ENCODE data around the gene ZNF213. TPM values are rescaled to one million over a fixed set of nuclear protein-coding genes. Genes with fewer than 3 reads are reported as not detected.

The ZNF213 gene
- polyA plus RNA-seq, 1 donor (not counting 4 experiments of a cell fraction or from before 2014, with no cell fraction given) = 0.51 TPM

DNA sequence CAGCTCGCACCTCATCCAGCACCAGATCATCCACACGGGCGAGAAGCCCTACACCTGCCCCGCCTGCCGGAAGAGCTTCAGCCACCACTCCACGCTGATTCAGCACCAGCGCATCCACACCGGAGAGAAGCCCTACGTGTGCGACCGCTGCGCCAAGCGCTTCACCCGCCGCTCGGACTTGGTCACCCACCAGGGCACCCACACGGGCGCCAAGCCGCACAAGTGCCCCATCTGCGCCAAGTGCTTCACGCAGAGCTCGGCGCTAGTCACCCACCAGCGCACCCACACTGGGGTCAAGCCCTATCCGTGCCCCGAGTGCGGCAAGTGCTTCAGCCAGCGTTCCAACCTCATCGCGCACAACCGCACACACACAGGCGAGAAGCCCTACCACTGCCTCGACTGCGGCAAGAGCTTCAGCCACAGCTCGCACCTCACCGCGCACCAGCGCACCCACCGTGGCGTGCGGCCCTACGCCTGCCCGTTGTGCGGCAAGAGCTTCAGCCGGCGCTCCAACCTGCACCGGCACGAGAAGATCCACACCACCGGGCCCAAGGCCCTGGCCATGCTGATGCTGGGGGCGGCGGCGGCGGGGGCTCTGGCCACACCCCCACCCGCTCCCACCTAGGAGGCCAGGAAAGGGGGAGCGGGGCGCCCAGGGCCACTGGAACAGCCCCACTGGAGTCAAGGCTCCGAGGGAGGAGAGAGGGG is 15.0 kb upstream of the ZNF213 start:
- no peak for DNase-seq (ENCODE audit: low read depth, low spot score)
- no peak overlapping the region for H3K4me3 ChIP-seq (ENCODE audit: control insufficient read depth in 2 of 3, extremely low read depth in 1 of 3, insufficient read depth in 2 of 3, low read depth in 1 of 3, low read length in 3 of 3)
- no peak for TF ChIP-seq EZH2 (IDR thresholded peaks at IDR 0.05; ENCODE audit: low read length)
- TF ChIP-seq, protein P1, sequence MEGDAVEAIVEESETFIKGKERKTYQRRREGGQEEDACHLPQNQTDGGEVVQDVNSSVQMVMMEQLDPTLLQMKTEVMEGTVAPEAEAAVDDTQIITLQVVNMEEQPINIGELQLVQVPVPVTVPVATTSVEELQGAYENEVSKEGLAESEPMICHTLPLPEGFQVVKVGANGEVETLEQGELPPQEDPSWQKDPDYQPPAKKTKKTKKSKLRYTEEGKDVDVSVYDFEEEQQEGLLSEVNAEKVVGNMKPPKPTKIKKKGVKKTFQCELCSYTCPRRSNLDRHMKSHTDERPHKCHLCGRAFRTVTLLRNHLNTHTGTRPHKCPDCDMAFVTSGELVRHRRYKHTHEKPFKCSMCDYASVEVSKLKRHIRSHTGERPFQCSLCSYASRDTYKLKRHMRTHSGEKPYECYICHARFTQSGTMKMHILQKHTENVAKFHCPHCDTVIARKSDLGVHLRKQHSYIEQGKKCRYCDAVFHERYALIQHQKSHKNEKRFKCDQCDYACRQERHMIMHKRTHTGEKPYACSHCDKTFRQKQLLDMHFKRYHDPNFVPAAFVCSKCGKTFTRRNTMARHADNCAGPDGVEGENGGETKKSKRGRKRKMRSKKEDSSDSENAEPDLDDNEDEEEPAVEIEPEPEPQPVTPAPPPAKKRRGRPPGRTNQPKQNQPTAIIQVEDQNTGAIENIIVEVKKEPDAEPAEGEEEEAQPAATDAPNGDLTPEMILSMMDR (optimal IDR thresholded peaks at IDR 0.05 in 1 of 3, IDR thresholded peaks at IDR 0.05 in 1 of 3, conservative IDR thresholded peaks at IDR 0.05 in 1 of 3; ENCODE audit: extremely low read depth in 1 of 3, insufficient read depth in 2 of 3, low read length in 3 of 3) = no peak
- peaks cover 0 to 23% of the 10 kb centered on the region in 2 experiments for H3K36me3 ChIP-seq (ENCODE audit: control insufficient read depth in 2 of 2, extremely low read depth in 1 of 2, insufficient read depth in 2 of 2, low read length in 2 of 2)
- no peaks in the 10 kb centered on the region for H3K27me3 ChIP-seq (ENCODE audit: control insufficient read depth, extremely low read depth, insufficient read depth, low read length)
- no peaks in the 10 kb centered on the region for H4K20me1 ChIP-seq (ENCODE audit: control insufficient read depth, extremely low read depth, insufficient read depth, low read length)
- no peak overlapping the region for H3K27ac ChIP-seq (ENCODE audit: control insufficient read depth, insufficient read depth, low read length)
- dilution Hi-C loops (cut with MboI; ENCODE audit: extremely low pct_ligation_motif_present, low sequenced_read_pairs) = no loop called here
- H2AFZ ChIP-seq (ENCODE audit: control insufficient read depth, low read length) = no peak overlapping the region
- H3K9ac ChIP-seq (ENCODE audit: control insufficient read depth, extremely low read depth, insufficient read depth, low read length) = no peak overlapping the region
- H3K9me3 ChIP-seq (ENCODE audit: control insufficient read depth, low read depth, low read length) = no peaks in the 10 kb centered on the region
- no peaks in the 10 kb centered on the region for H3K9me1 ChIP-seq (ENCODE audit: control insufficient read depth, extremely low read depth, insufficient read depth, low read length)
- no peak for FAIRE-seq
- no peak overlapping the region for H3K4me2 ChIP-seq (ENCODE audit: control insufficient read depth, extremely low read depth, insufficient read depth, low read depth, low read length)
- peaks cover 11% of the 10 kb centered on the region for H3K4me1 ChIP-seq (ENCODE audit: control insufficient read depth, extremely low read depth, insufficient read depth, low read length)
- no peaks in the 10 kb centered on the region for H3K79me2 ChIP-seq (ENCODE audit: control insufficient read depth, insufficient read depth, low read length)

- H3K79me2 ChIP-seq (ENCODE audit: control insufficient read depth, insufficient read depth, low read length) = no peaks in the 10 kb centered on the region
- no peak overlapping the region for H3K9ac ChIP-seq (ENCODE audit: control insufficient read depth, extremely low read depth, insufficient read depth, low read length)
- H3K27me3 ChIP-seq (ENCODE audit: control insufficient read depth, extremely low read depth, insufficient read depth, low read length) = no peaks in the 10 kb centered on the region
- H3K9me1 ChIP-seq (ENCODE audit: control insufficient read depth, extremely low read depth, insufficient read depth, low read length) = no peaks in the 10 kb centered on the region
- H2AFZ ChIP-seq (ENCODE audit: control insufficient read depth, low read length) = no peak overlapping the region
- DNase-seq (ENCODE audit: low read depth, low spot score) = no peak
- no peak for FAIRE-seq
- dilution Hi-C loops (cut with MboI; ENCODE audit: extremely low pct_ligation_motif_present, low sequenced_read_pairs) = no loop called here
- no peak overlapping the region for H3K4me3 ChIP-seq (ENCODE audit: control insufficient read depth in 2 of 3, extremely low read depth in 1 of 3, insufficient read depth in 2 of 3, low read depth in 1 of 3, low read length in 3 of 3)
- H4K20me1 ChIP-seq (ENCODE audit: control insufficient read depth, extremely low read depth, insufficient read depth, low read length) = no peaks in the 10 kb centered on the region
- no peak for TF ChIP-seq EZH2 (IDR thresholded peaks at IDR 0.05; ENCODE audit: low read length)
- TF ChIP-seq, protein P1 (optimal IDR thresholded peaks at IDR 0.05 in 1 of 3, IDR thresholded peaks at IDR 0.05 in 1 of 3, conservative IDR thresholded peaks at IDR 0.05 in 1 of 3; ENCODE audit: extremely low read depth in 1 of 3, insufficient read depth in 2 of 3, low read length in 3 of 3) = no peak
- no peak overlapping the region for H3K4me2 ChIP-seq (ENCODE audit: control insufficient read depth, extremely low read depth, insufficient read depth, low read depth, low read length)
- peaks cover 0 to 23% of the 10 kb centered on the region in 2 experiments for H3K36me3 ChIP-seq (ENCODE audit: control insufficient read depth in 2 of 2, extremely low read depth in 1 of 2, insufficient read depth in 2 of 2, low read length in 2 of 2)
- no peak overlapping the region for H3K27ac ChIP-seq (ENCODE audit: control insufficient read depth, insufficient read depth, low read length)
- H3K4me1 ChIP-seq (ENCODE audit: control insufficient read depth, extremely low read depth, insufficient read depth, low read length) = peaks cover 15% of the 10 kb centered on the region
- H3K9me3 ChIP-seq (ENCODE audit: control insufficient read depth, low read depth, low read length) = no peaks in the 10 kb centered on the region
These were observed 14.4 kb upstream of the ZNF213 start for GRCh38 chr16:3120435-3120834.

All from keratinocyte (primary cell).